ENCODE measurements around the gene EHMT1. TPM values are rescaled to one million over a fixed set of nuclear protein-coding genes. Genes with fewer than 3 reads are reported as not detected.

Gene EHMT1
- total and polyA plus RNA-seq, 2 donors (not counting 1 experiment from before 2014, with no cell fraction given), result 101 to 394 TPM

DNA sequence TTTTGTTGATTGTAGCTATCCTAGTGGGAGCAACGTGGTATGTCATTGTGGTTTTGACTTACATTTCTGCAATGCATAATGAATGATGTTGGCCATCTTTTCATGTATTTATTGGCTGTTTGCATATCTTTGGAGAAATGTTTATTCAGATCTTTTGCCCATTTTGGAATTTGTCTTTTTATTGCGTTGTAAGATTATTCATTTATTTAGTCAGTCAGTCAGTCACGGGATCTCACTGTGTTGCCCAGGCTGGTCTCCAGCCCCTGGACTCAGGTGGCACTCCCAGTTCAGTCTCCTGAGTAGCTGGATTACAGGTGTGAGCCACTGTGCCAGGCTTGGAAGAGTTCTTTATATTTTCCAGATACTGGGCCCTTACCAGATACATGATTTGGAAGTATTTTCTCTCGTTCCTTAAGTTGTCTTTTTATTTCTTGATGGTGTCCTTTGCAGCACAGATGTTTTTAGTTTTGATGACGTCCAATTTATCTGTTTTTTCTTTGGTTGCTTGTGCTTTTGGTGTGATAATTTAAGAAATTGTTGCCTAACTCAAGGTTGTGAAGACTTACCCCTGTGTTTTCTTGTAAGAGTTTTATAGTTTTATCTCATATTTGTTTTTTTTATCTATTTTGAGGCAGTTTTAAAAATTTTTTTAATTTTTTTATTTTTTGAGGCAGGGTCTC, 67.1 kb downstream of the EHMT1 start:
- Mint-ChIP-seq H3K27me3 (no peaks in the 10 kb centered on the region), H3K4me3 (no peak overlapping the region), H3K27ac (peak overlapping the region; percentile 38), H3K9me3 (ENCODE audit: insufficient read depth) (no peaks in the 10 kb centered on the region), H3K4me1 (peaks cover 69% of the 10 kb centered on the region)
- no peak overlapping the region for H3K4me2 ChIP-seq (replicated peaks; ENCODE audit: low read depth, low read length, poor library complexity, severe bottlenecking)
- intact Hi-C loops (cut with micrococcal nuclease), result no loop called here
- ChIA-PET CTCF (interaction anchor here (0.5 to 2.1 kb wide), 3 partner anchors 9 to 15 kb away, joined by 4 to 6 read pairs (median 5); no protein-coding TSS in a partner anchor), POLR2A (interaction anchor here (0.6 to 0.7 kb wide), 2 partner anchors 9 to 59 kb away, joined by 4 read pairs; no protein-coding TSS in a partner anchor)
- H3K27ac ChIP-seq (ENCODE audit: low read length in 2 of 2), result no peak overlapping the region
- DNase-seq, result no peak
- no peaks in the 10 kb centered on the region for H3K9me3 ChIP-seq (ENCODE audit: control extremely low read depth in 1 of 3, control insufficient read depth in 2 of 3, insufficient read depth in 1 of 3, low read length in 2 of 3)
- ATAC-seq (ENCODE audit: low read depth), result no peak
- TF ChIP-seq EZH2 (IDR thresholded peaks at IDR 0.05; ENCODE audit: borderline replicate concordance, insufficient read depth, low read depth, low read length, poor library complexity, severe bottlenecking), result no peak
- TF ChIP-seq, protein P1, sequence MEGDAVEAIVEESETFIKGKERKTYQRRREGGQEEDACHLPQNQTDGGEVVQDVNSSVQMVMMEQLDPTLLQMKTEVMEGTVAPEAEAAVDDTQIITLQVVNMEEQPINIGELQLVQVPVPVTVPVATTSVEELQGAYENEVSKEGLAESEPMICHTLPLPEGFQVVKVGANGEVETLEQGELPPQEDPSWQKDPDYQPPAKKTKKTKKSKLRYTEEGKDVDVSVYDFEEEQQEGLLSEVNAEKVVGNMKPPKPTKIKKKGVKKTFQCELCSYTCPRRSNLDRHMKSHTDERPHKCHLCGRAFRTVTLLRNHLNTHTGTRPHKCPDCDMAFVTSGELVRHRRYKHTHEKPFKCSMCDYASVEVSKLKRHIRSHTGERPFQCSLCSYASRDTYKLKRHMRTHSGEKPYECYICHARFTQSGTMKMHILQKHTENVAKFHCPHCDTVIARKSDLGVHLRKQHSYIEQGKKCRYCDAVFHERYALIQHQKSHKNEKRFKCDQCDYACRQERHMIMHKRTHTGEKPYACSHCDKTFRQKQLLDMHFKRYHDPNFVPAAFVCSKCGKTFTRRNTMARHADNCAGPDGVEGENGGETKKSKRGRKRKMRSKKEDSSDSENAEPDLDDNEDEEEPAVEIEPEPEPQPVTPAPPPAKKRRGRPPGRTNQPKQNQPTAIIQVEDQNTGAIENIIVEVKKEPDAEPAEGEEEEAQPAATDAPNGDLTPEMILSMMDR (IDR thresholded peaks at IDR 0.05), result no peak
- H3K9ac ChIP-seq (ENCODE audit: low read length), result no peak overlapping the region
- H4K20me1 ChIP-seq (ENCODE audit: control insufficient read depth, insufficient read depth, low read length, poor library complexity, severe bottlenecking), result no peaks in the 10 kb centered on the region
- peaks cover 26 to 33% of the 10 kb centered on the region in 2 donors for H3K4me1 ChIP-seq (ENCODE audit: control insufficient read depth in 2 of 2, insufficient read depth in 2 of 2, low read length in 2 of 2)
- H3K79me2 ChIP-seq (ENCODE audit: control insufficient read depth, insufficient read depth, low read length), result peaks cover 100% of the 10 kb centered on the region
- peaks cover 2 to 3% of the 10 kb centered on the region in 2 experiments for H3K36me3 ChIP-seq (replicated peaks in 1 of 2; ENCODE audit: control extremely low read depth in 1 of 2, control insufficient read depth in 1 of 2, extremely low read depth in 1 of 2, insufficient read depth in 2 of 2, low read length in 1 of 2)
- 100% methylated on average over 2 of the region's 5 CpGs for WGBS (ENCODE audit: insufficient coverage)
- H3K4me3 ChIP-seq (ENCODE audit: control extremely low read depth in 1 of 5, extremely low read depth in 1 of 5, insufficient read depth in 1 of 5, low read depth in 2 of 5, low read length in 4 of 5), result no peak overlapping the region
- H2AFZ ChIP-seq (ENCODE audit: insufficient read depth, low read depth, low read length, poor library complexity, severe bottlenecking), result no peak overlapping the region
- H3K27me3 ChIP-seq (replicated peaks in 1 of 4; ENCODE audit: control extremely low read depth in 1 of 4, control insufficient read depth in 3 of 4, insufficient read depth in 4 of 4, low read length in 3 of 4), result no peaks in the 10 kb centered on the region

DNA sequence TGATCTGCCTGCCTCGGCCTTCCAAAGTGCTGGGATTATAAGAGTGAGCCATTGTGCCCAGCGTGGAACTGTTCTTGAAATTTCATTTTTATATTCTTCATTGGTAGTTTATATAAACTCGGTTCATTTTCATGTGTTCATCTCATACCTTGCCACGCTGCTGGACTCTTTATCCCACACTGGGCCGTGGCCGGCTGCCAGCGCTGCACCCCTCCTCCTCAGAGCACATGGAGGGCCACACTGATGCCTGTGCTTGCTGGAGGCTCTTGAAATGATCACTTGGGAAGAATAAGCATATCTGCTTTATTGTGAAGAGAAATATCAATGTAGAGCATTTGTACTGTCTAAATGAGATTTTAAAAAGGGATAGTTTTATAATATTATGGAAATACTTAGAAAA, 69.5 kb downstream of the EHMT1 start:
- whole genome bisulfite sequencing (ENCODE audit: insufficient coverage), result 100% methylated on average over 4 of the region's 7 CpGs
- Mint-ChIP-seq H3K9me3 (ENCODE audit: insufficient read depth) (no peaks in the 10 kb centered on the region), H3K4me3 (no peak overlapping the region), H3K27ac (peak overlapping the region; percentile 74), H3K4me1 (peaks cover 66% of the 10 kb centered on the region), H3K27me3 (no peaks in the 10 kb centered on the region)
- H3K4me3 ChIP-seq (ENCODE audit: control extremely low read depth in 1 of 5, extremely low read depth in 1 of 5, insufficient read depth in 1 of 5, low read depth in 2 of 5, low read length in 4 of 5), result no peak overlapping the region
- no peaks in the 10 kb centered on the region for H3K9me3 ChIP-seq (ENCODE audit: control extremely low read depth in 1 of 3, control insufficient read depth in 2 of 3, insufficient read depth in 1 of 3, low read length in 2 of 3)
- TF ChIP-seq EZH2 (IDR thresholded peaks at IDR 0.05; ENCODE audit: borderline replicate concordance, insufficient read depth, low read depth, low read length, poor library complexity, severe bottlenecking), result no peak
- TF ChIP-seq, protein P1 (IDR thresholded peaks at IDR 0.05), result no peak
- H3K36me3 ChIP-seq (replicated peaks in 1 of 2; ENCODE audit: control extremely low read depth in 1 of 2, control insufficient read depth in 1 of 2, extremely low read depth in 1 of 2, insufficient read depth in 2 of 2, low read length in 1 of 2), result peaks cover 0 to 2% of the 10 kb centered on the region in 2 experiments
- DNase-seq (no peak), ATAC-seq (ENCODE audit: low read depth) (no peak)
- H2AFZ ChIP-seq (ENCODE audit: insufficient read depth, low read depth, low read length, poor library complexity, severe bottlenecking), result no peak overlapping the region
- H3K27me3 ChIP-seq (replicated peaks in 1 of 4; ENCODE audit: control extremely low read depth in 1 of 4, control insufficient read depth in 3 of 4, insufficient read depth in 4 of 4, low read length in 3 of 4), result no peaks in the 10 kb centered on the region
- no peak overlapping the region for H3K4me2 ChIP-seq (replicated peaks; ENCODE audit: low read depth, low read length, poor library complexity, severe bottlenecking)
- peaks cover 31 to 35% of the 10 kb centered on the region in 2 donors for H3K4me1 ChIP-seq (ENCODE audit: control insufficient read depth in 2 of 2, insufficient read depth in 2 of 2, low read length in 2 of 2)
- no peak overlapping the region for H3K9ac ChIP-seq (ENCODE audit: low read length)
- CTCF ChIA-PET, result interaction anchor here (0.6 to 1.5 kb wide), 2 partner anchors 13 to 15 kb away, joined by 3 to 4 read pairs; no protein-coding TSS in a partner anchor
- intact Hi-C loops (cut with micrococcal nuclease), result no loop called here
- peaks cover 99% of the 10 kb centered on the region for H3K79me2 ChIP-seq (ENCODE audit: control insufficient read depth, insufficient read depth, low read length)
- H4K20me1 ChIP-seq (ENCODE audit: control insufficient read depth, insufficient read depth, low read length, poor library complexity, severe bottlenecking), result no peaks in the 10 kb centered on the region
- H3K27ac ChIP-seq (ENCODE audit: low read length in 2 of 2), result no peak overlapping the region
- POLR2A ChIA-PET, result no interaction called here
